Calu3 (cell line): Measurements from ENCODE around the gene ELOB. TPM values are rescaled to one million over a fixed set of nuclear protein-coding genes. Genes with fewer than 3 reads are reported as not detected.

Experiments
- BruUV-seq: library from RNA; stranded (reverse); fragments of 400-500 nt; replicated peaks from 2 replicates; lab custom pipeline; 2021; lab: Mats Ljungman, UMichigan
- CTCF ChIA-PET: fragments of 300-600 bp; sonication (Branson Sonifier 250); formaldehyde crosslinking; loops from one replicate; lab custom pipeline; 2022; ENCODE audit warnings: antibody characterized with exemption; lab: Charles Lee
- DNase-seq: peaks from one replicate; pipeline ENCODE4 v3.0.0; 2022
- H3K27ac Mint-ChIP-seq: one replicate; pipeline ENCODE4 v1.8.0; 2022; ENCODE audit warnings: mixed read lengths; ENCODE audit not compliant: unreplicated experiment
- H3K27me3 Mint-ChIP-seq: one replicate; pipeline ENCODE4 v1.8.0; 2022; ENCODE audit warnings: mixed read lengths; ENCODE audit not compliant: unreplicated experiment
- H3K36me3 Mint-ChIP-seq: one replicate; pipeline ENCODE4 v1.8.0; 2022; ENCODE audit warnings: mild to moderate bottlenecking, moderate library complexity, mixed read lengths; ENCODE audit not compliant: insufficient read depth, unreplicated experiment
- H3K4me1 Mint-ChIP-seq: one replicate; pipeline ENCODE4 v1.8.0; 2022; ENCODE audit warnings: mild to moderate bottlenecking, low read depth, mixed read lengths; ENCODE audit not compliant: unreplicated experiment
- H3K4me3 Mint-ChIP-seq: one replicate; pipeline ENCODE4 v1.8.0; 2022; ENCODE audit warnings: mild to moderate bottlenecking, low read depth, moderate library complexity, mixed read lengths; ENCODE audit not compliant: unreplicated experiment
- H3K9me3 Mint-ChIP-seq: one replicate; pipeline ENCODE4 v1.8.0; 2022; ENCODE audit warnings: low read depth, mixed read lengths; ENCODE audit not compliant: unreplicated experiment
- intact Hi-C: fragments of 100-400 bp; cut with micrococcal nuclease; formaldehyde crosslinking; loops from one replicate; pipeline ENCODE4 v1.10.0; 2022; ENCODE audit not compliant: unreplicated experiment
- total RNA-seq: library from RNA; stranded (reverse); gene quantifications from 2 replicates; pipeline ENCODE4 v1.2.3, GENCODE V29; 2022
- TF ChIP-seq, protein P1 (sequence below): fragments of 200-600 bp; IDR thresholded peaks from one replicate; pipeline ENCODE4 v1.8.0; 2022; ENCODE audit warnings: antibody characterized with exemption; ENCODE audit not compliant: unreplicated experiment

ELOB gene
- total RNA-seq, 1 experiment from 2014 or later: 269 TPM

DNA sequence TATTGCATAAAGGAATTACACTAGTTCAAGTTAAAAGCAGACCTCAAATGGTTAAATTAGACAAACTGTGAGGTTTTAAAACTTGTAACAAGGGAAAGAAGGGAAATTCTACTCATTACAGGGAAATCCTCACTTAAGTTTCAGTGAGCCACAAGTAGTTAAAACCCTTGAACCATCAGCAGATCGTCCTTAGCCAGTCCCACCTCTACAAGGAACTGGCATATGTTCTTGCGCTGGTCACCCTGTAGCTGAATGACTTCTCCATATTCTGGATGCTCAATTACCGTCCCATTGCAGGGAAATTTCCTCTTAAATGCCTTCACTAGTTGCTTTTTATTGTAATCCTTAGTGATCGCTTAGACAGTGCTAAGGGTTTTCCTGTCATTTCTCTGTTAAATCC is 45.4 kb upstream of the ELOB start:
- Mint-ChIP-seq H3K36me3 (no peaks in the 10 kb centered on the region), H3K4me3 (no peak overlapping the region), H3K9me3 (no peaks in the 10 kb centered on the region), H3K27ac (no peak overlapping the region), H3K4me1 (peaks cover 20% of the 10 kb centered on the region), H3K27me3 (no peaks in the 10 kb centered on the region)
- TF ChIP-seq, protein P1, sequence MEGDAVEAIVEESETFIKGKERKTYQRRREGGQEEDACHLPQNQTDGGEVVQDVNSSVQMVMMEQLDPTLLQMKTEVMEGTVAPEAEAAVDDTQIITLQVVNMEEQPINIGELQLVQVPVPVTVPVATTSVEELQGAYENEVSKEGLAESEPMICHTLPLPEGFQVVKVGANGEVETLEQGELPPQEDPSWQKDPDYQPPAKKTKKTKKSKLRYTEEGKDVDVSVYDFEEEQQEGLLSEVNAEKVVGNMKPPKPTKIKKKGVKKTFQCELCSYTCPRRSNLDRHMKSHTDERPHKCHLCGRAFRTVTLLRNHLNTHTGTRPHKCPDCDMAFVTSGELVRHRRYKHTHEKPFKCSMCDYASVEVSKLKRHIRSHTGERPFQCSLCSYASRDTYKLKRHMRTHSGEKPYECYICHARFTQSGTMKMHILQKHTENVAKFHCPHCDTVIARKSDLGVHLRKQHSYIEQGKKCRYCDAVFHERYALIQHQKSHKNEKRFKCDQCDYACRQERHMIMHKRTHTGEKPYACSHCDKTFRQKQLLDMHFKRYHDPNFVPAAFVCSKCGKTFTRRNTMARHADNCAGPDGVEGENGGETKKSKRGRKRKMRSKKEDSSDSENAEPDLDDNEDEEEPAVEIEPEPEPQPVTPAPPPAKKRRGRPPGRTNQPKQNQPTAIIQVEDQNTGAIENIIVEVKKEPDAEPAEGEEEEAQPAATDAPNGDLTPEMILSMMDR: no peak
- CTCF ChIA-PET: interaction anchor here (1.4 kb wide), 1 partner anchor 44 kb away, joined by 3 read pairs; no protein-coding TSS in a partner anchor
- BruUV-seq: no TSS peak
- intact Hi-C loops: loop anchor here (5.0 kb wide), 1 partner anchor 45 kb away; the partner anchor contains the start of gene ELOB
- DNase-seq: no peak

DNA sequence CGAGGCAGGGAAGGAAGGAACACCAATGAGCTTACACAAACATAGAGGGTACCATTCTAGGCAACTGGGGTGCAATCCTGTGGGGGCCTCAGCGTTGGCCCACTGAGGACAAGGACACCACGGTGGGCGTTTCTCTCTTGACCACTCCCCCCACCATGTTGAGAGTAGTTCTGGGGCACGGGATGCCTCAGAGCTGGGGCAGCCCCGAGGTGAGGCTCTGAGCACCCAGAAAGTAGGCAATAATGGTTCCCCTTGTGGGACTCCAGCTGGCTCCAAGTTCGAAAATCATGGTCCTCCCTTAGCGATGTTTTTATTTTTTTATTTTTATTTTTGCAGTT is 45.0 kb upstream of the ELOB start:
- Mint-ChIP-seq H3K4me1 (peaks cover 20% of the 10 kb centered on the region), H3K36me3 (no peaks in the 10 kb centered on the region), H3K9me3 (no peaks in the 10 kb centered on the region), H3K27me3 (no peaks in the 10 kb centered on the region), H3K4me3 (no peak overlapping the region), H3K27ac (no peak overlapping the region)
- TF ChIP-seq, protein P1: no peak
- BruUV-seq: no TSS peak
- no peak for DNase-seq
- intact Hi-C loops: loop anchor here (5.0 kb wide), 1 partner anchor 45 kb away; the partner anchor contains the start of gene ELOB
- CTCF ChIA-PET: no interaction called here

DNA sequence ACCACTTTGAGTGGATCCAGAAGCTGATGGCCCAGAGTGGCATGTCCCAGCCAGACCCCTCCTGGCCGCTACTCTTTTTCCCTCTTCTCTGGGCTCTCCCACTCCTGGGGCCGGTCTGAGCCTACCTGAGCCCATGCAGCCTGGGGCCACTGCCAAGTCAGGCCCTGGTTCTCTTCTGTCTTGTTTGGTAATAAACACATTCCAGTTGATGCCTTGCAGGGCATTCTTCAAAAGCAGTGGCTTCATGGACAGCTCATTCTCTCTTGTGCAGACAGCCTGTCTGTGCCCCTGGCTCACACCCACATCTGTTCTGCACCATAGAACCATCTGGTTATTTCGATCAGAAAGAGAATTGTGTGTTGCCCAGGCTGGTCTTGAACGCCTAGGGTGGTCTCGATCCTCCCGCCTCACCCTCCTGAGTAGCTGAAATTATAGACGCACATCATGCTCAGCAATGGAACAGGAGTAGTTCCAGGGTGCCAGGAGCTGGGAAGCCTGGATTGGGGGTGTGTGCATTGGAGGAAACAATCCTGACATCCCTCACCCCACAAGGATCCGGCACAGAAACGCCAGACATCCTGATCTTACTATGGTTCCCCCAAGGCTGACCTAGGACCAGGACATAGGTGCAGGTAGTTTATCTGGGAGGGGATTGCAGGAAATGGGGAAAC is 44.5 kb upstream of the ELOB start:
- no peak overlapping the region for H3K4me3 Mint-ChIP-seq
- TF ChIP-seq, protein P1: no peak
- H3K27ac Mint-ChIP-seq: no peak overlapping the region
- no peaks in the 10 kb centered on the region for H3K36me3 Mint-ChIP-seq
- BruUV-seq: no TSS peak
- no peaks in the 10 kb centered on the region for H3K9me3 Mint-ChIP-seq
- no peaks in the 10 kb centered on the region for H3K27me3 Mint-ChIP-seq
- no peak for DNase-seq
- intact Hi-C loops: loop anchor here (5.0 kb wide), 1 partner anchor 44 kb away; the partner anchor contains the start of gene ELOB
- CTCF ChIA-PET: no interaction called here
- peaks cover 20% of the 10 kb centered on the region for H3K4me1 Mint-ChIP-seq

DNA sequence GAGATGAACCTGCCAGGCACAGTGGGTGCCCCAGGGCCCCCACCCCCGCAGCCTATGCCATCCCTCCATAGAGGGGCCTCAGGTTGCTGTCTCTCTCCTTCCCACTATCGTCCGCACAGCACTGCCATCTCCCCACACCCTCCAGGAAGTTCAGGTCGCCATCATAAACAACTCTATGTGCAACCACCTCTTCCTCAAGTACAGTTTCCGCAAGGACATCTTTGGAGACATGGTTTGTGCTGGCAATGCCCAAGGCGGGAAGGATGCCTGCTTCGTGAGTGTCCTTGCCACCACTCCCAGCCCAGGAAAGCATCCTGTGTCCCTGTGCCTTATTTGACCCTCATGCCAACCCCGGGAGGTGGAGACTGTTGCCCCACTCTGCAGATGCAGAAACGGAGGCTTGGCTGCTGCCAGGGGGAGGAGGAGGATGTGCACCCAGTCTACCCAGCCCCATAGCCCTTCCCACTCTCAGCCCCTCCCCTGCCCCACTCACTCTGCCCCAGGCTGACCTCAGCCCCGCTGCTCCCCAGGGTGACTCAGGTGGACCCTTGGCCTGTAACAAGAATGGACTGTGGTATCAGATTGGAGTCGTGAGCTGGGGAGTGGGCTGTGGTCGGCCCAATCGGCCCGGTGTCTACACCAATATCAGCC is 43.9 kb upstream of the ELOB start:
- Mint-ChIP-seq H3K9me3 (no peaks in the 10 kb centered on the region), H3K4me3 (no peak overlapping the region), H3K4me1 (peaks cover 20% of the 10 kb centered on the region), H3K27me3 (no peaks in the 10 kb centered on the region), H3K27ac (no peak overlapping the region), H3K36me3 (no peaks in the 10 kb centered on the region)
- CTCF ChIA-PET: no interaction called here
- TF ChIP-seq, protein P1: no peak
- no peak for DNase-seq
- BruUV-seq: no TSS peak
- intact Hi-C loops: loop anchor here (5.0 kb wide), 1 partner anchor 44 kb away; the partner anchor contains the start of gene ELOB
